ENCODE results near the gene ROPN1.
"Not testable (repeated sequence)": the region's sequence is repeated elsewhere in the genome, so short reads cannot be mapped to it uniquely, and the experiment has no call there.

ROPN1 gene

DNA sequence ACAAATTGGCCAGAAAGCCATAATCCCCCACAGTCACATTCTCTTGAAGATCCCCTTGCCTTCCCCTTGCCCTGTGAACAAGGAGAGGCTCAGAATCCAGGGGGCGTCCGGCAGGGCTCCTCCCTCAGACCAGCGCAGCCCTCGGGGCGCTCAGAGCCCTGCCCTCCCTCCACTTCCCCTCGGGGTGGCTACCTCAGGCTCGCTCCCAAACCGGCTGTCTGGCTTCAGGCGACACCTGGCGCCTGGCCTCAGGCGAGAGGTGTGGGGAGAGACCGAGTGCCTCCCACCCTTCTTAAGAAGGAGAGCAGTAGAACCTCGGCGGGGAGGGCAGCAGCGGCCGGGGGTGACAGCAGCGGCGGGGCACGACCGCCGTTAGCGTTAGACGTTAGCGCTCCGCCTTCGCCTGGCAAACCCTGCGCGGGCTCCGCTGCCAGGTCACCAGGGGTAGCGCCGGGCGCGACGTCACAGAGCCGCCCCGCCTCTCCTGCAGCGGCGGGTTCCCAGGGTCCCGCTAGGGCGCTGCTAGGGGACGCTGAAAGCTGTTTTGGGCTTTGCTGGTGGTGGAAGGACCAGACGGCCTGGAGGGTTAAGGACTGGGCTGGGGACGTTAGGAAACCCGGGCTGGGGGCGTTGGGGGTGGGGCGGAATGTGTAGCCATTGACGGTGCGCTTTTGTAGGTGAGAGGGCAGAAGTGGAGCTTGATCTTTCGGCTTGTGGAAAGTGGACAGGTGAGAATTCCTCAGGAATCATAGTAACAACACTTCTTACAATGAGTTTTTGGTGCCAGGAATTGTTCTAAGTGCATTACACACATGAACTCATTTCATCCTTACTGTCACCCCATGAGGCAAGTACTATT lies at the start of gene ROPN1:
TSS of gene ROPN1 (minus strand) at position 395 of the 859 bp plus-strand sequence. CDS start 11,643 bp downstream, outside the sequence.
- not testable (repeated sequence) for DNase-seq

DNA sequence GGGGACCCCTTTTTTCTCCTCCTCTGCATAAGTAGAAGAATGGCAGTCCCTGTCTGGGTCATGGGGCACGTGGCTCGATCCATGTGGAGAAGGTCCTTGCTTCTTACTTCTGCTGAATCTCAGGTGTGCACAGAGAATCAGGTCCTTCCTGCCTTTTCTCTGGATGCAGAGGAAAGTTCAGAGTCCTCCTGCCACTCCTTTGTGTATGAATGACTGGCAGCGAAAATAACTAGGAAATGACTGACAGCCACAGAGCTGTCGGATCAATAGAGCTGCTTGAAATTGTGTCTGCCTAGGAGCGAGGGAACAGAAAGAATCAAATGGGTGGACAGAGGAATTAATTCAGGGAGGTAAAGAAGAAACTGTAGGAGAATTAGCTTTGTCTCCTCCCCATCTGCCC lies 49.6 kb upstream of the ROPN1 start:
- DNase-seq = no peak

DNA sequence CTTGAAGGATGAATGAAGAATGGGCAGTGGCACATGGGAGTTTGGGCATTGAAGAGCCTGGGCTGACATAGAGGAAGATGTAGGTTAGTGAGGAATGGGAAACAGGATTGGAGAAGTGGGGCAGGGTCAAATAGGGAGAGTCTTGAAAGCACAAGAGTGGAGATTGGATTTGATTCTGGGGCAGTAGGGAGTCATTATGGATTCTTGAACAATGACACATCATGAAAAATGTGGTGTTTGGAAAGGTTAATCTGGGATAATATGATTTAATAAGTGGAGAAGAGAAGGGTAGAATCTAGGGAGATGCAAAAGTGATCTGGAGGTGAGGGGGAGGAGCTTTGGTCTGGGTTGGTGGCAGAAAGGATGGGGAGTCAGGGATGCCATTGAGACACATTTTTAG lies 45.4 kb upstream of the ROPN1 start:
- no peak for DNase-seq

DNA sequence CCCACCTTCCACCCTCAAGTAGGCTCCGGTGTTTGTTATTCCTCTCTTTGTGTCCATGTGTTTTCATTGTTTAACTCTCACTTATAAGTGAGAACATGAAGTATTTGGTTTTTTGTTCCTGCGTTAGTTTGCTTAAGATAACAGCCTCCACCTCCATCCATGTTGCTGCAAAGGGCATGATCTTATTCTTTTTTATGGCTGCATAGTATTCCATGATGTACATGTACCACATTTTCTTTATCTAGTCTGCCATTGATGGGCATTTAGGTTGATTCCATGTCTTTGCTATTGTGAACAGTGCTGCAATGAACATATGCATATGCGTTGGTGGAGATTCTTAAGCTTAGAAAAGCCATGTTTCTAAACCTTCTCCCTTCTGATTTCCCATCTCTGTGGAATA lies 44.3 kb upstream of the ROPN1 start:
- not testable (repeated sequence) for DNase-seq

DNA sequence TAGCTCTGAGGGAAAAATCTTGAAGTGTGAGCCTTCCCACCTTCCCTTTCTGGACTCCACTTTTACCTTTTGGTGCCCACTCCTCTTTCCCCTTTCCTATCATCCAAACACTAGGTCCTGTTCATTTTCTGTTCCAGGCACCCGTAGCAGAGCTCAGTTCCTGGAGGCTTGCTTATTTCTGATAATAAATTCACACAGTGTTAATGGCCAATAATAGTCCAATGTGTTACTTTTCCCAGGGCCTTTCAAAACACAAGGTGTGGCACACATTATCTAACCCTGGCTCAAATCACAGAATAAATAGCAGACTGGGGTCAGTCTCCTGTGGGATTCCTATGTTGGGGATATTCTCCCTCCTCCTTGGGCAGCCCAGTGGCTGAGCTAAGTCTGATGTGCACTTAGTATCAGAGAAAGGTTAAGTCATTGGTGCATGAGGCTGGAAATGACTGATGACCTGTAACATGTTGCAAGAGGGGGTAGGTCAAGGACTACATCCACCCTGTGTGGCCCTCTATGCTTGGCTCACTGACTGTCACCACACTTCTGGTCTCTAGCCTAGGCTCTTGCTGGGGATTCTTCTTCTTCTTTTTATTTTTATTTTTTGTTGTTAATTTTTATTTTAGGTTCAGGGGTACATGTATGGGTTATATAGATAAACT lies 43.7 kb upstream of the ROPN1 start:
- DNase-seq = no peak

DNA sequence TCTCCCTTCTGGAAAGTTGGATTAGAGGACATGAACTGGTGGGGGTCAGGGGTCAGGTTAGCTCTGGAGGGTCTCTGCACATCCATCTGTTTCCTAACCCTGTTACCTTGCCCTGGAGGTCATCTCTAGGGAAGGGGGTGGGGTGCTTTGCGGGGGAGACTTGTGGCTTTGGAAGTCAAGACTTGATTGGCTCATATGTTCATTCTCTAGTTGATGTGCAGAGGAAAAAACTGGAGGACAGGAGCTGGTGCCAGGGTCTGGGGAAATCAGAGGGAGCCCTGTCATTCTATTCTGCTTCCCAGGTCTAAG lies 42.9 kb upstream of the ROPN1 start:
- no peak for DNase-seq

DNA sequence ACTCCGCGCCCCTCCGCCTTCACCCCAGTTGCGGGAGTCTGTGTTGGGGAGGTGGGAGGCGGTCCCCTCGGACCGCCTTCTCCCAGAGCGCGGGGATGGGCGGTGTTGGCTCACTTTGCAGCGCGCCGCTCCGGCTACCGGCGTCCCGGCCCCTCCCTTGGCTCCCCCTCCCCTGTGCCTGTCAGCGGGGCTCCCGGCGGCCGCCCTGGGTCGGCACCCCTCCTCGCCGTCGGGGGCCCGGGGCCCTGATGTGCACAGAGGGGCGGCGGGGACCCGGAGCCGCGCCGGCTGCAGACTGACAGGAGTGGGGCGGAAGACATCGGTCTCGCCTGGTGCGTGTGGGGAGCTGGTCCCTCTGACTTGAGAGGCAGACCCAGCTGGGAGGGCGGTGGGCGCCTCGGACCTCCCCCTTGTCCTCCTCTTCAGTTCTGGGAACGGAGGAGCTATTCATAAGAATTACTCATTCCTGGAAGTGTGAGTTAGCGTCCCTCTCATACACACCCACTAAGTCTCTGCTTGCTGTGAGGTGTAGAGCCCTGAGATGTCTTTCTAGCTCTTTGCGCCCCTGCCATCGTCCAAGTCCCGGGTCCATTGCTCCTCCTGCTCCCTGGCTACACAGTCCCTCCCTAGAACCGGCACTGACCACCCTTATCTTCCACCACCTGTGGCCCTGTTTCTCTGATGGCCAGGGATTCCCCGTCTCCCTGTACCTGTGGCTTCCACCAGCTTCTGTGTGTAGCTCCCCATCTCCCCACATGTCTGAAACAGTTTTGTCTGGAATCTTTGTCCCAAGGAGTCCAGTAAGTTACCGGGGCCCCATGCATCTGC lies 42.3 kb upstream of the ROPN1 start:
- peak; percentile 4 for DNase-seq

DNA sequence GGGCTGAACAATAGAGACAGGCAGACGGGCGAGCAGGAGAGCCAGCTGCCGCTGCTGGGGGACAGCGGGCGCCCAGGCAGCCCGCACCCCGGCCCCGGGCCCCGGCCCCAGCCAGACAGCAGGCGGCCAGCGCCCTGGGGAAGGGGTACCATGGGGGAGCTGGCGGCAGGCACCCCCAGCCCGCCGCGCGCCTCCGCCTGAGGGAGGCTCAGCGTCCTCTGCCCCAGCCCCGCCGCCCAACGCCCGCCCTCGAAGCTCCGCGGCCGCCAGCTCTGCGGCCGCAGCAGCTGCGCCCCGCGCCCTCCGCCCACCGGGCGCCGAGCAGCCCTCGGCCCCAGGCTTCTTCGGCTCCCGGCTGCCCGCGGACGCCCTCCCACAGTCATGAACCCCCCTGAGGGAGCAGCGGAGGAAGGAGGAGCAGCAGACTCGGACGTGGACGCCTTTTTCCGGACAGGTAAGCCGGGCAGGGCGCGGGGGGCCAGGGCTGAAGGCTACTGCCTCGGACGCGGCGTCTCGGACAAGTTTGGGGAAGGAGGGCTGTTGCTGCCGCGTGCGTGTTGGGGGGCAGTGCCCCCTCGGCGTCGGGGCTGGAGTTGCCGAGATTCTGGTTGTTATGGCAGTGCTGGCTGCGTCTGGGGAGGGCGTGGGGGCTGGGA lies 41.6 kb upstream of the ROPN1 start, which contains the start of gene KALRN:
TSS of gene KALRN (plus strand) at position 10 of the 656 bp plus-strand sequence.
- no peak for DNase-seq

DNA sequence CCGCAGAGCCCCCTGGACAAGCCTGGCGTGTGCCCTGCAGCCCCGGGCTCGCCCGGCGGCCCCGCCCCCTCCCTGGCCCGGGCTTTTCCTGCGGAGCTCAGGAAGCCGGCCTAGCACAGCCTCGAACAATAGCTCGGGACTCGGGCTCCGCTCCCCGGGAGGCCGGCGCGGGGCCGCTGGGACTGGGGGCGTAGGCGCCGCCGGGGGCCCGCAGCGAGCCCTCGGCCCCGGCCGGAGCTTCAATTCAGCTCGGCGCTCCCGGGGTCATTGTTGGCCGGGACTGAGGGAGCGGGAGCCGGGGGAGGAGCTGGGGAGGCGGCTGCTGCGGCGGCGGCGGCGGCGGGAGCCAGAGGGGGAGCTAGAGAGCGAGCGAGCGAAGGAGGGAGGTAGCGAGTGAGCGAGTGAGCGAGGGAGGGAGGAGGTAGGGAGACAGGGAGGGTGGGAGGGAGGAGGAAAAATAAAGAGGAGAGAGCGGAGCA lies 41.0 kb upstream of the ROPN1 start:
- DNase-seq = peak; percentile 63

DNA sequence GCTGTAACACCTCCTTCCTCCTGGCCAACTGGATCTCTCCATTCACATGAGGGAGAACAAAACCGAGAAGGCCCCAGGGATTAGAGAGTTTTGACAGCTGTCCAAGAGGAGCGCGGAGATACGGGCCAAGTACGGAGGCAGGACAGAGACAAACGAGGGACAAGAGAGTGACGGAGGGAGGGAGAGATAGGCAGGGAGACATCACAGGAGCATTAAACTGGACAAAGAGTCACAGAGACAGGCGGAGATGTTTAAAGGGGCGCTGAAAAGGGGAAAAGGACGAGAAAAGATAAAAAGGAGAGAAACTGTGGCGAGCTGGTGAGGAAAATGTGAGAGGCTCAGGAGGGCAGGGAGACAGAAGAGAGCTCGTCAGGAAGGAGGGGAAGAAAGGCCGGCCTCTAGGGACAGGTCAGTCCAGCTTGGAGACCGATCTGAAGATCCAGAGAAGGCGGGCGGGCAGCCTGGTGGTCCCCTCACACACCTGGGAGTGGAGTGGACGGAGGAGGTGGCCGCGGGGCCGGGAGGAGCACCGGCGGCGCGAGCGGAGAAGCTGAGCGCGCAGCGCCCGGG lies 40.5 kb upstream of the ROPN1 start:
- DNase-seq = no peak

DNA sequence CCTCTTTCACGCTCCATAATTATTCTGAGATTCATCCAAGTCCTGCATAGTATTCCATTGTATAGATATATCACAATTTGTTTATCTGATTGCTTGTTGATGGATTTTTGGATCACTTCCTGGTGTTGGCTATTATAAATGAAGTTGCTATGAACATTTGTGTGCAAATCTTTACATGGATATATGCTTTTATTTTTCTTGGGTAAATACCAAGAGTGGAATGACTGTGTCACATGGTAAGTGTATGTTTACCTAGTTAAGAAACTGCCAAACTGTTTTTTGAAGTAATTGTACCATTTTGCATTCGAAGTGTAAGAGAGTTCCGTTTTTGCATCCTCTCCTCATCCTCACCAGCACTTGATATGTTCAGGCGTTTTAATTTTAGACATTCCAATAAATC lies 34.6 kb upstream of the ROPN1 start:
- no peak for DNase-seq

DNA sequence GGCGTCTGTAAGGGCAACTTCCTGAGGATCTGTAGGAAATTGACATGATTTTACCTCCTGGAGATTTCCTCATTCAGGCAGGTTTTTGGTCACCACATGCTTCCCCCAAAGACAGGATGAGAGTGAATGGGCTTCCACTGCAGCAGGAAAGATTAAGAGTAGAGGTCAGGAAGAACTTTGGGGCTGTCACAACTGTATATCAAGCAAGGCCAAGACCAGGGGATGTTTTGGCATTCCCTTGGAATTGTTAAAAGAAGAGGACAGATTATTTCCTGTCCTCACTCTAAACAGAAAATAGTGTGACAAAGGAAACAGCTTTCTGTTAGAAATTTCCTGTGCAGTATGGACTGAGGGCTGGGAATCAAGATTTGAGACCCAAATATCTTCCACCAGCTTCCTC lies 31.6 kb upstream of the ROPN1 start:
- DNase-seq = not testable (repeated sequence)

DNA sequence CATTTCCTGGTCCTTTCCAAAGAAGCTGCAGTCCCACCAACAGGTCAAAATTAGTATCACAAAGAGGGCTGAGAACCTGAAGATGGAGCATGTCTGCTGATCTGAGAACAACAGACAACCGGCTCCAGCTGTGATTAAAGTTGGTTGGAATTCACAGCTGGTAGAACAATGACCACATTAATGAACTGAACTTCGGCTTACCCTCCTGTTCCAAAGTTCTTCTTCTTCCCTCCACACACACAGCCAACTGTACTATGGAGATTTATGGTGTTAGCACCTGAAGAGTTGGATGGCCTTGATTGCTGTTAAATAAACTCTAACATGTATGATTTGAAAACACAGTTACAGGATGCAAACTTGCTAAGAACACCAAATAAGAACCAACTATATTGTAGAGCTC lies 27.4 kb upstream of the ROPN1 start:
- DNase-seq = no peak

DNA sequence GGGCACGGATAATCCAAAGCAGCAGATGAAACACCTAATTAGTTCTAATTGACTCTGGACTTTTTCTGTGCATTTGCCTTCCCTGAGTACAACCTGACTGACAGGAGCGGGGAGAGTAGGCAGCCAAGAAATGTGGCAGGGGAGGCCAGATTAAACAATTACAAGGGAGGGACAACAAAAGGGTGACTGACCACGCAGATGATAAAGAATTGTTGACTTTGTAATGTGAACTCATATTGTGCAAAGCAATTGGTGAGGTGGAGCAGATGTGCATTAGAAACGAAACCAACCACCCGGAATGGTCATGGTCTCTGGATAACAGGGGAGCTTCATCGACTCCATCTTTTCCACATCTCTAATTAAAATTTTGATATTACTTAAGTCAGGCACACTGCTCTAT lies 25.6 kb upstream of the ROPN1 start:
- not testable (repeated sequence) for DNase-seq

DNA sequence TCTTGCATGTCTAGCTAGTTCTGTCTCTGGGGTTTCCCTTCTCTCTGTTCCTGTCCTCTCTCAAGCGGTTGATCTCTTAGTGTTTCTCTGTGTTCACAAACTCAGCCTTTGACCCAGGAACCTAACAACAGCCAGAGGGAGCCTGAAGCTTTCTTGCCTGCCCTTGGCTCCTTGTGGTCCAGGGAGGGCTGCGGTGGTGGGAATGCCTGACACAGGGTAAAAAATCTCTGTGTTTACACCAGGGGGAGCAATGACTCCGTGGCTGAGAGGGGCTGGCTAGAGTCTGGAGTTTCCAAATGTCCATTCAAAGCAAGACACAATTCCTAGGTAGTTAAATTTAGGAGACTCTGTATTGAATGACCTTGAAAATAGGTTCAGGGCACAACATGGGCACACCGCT lies 24.6 kb upstream of the ROPN1 start:
- not testable (repeated sequence) for DNase-seq

DNA sequence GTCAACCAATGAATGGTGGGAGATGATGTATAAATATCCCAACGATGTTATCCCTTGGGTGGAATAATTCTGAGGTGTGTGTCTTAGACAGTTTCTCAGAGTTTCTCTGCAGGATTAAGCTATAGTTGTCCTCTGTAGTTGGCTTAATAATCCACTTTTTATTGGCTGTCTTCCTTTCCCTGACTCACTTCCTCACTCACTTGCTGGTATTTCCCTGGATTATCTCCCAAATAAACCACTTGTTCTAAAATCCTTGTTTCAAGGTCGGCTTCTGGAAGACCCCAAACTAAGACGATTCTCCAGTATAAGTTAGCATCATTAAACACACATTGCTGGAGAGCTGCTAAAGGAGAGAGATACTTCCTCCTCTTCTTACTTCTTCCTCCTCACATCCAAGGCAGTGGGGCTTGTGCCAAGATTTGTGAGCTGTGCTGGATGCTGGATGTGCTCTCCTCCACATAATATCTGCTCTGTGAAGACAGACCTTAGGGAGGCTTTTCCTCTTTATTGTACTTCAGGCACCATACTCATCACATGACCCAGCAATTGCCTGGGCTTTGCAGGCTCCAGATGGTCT lies 22.5 kb upstream of the ROPN1 start:
- DNase-seq = no peak

DNA sequence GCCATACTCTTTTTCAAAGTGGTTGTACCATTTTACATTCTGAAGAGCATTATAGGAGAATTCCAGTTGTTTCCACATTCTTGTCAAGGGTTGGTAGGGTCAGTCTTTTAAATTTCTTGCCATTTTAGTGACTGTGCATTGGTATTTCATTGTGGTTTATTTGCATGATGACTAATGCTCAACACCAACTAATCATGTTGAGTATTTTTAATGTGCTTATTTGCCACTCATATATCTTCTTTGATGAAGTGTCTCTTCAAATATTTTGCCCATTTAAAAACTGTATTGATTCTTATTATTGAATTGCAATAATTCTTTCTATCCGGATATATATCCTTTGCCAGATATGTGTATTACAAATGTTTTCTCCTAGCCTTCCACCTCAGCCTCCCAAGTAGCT lies 16.4 kb upstream of the ROPN1 start:
- not testable (repeated sequence) for DNase-seq

DNA sequence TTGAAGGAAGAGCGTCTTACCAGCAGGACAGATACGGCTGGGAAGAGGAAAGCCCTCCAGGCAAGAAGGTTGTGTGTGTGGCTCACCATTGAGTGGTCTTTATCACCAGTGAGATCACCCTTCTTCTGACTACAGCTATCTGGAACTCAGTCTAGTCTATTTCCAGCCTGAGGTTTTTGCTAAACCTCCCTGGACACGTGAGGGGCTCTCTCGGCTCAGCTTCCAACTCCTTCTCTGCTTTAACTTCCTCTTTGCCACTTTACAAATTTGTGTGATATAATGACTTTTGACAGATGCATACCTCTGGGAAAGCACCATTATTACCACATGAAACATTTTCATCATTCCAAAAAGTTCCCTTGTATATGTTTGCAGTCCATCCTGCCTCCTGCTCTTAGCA lies 15.3 kb upstream of the ROPN1 start:
- DNase-seq = no peak

DNA sequence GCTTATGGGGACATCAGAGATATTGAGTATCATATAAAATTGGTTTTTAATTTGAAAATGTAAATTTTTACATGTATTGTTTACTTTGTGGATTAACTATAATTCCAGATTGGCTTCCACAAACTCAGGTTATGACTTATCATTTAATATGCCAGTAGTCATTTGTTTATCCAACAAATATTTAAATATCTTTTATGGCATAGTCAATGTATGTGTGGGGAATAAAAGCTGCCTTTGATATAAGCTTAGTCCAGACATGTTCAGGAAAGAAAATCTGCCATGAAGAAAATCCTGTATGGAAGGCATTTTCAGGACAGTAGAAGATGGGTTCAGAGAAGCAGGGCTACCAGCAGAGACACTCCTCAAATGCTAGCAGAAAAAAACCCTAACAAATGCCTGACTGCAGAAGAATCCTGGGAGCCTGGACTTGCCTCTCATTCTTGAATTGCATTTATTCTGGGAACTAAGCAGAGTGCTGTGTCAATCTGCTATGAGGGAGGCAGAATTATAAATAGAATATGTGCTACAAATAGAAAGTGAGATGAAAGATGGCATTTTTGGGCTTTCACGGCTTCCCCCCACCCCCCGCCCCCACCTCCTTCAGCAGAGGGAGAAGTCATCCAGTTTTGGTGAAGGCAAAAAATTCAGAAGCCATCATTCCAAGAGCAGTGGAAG lies 10.6 kb upstream of the ROPN1 start:
- not testable (repeated sequence) for DNase-seq

DNA sequence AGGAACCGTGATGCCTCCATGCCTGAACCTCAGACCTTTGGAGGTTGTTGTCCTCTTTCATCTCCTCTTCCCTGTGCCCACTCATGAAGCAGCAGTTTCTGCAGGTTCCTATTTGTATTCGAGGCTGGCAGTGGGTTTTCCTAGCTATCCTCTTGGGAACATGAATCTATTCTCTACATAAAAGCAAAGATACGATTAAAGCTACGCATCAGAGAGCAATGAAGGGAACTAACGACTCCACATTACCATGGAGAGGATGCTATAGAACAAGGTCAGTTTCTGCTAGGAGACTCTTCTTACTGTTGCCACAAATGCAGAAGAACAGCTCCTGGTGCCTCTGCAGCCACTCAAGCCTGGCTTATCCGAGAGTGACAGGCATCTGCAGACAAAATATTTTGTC lies 9.4 kb upstream of the ROPN1 start:
- not testable (repeated sequence) for DNase-seq

DNA sequence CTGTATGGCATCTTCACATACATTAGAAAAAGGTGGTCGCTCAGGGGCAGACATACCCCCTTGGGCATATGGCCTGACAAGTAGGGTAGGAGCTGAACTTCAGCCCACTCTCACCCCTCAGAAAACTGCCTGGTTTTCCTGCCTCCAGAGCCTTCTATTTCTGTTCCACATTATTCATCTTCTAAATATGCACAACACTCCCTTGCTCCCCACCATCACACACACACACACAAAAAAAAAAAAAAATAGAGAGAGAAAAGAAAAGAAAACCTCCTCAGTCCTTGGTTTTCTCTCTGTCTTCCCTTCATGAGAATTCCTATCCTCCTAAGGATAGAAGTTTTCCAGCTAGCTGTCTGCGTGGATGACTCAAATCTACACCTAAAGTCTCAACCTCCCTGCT lies 5.6 kb upstream of the ROPN1 start:
- no peak for DNase-seq

DNA sequence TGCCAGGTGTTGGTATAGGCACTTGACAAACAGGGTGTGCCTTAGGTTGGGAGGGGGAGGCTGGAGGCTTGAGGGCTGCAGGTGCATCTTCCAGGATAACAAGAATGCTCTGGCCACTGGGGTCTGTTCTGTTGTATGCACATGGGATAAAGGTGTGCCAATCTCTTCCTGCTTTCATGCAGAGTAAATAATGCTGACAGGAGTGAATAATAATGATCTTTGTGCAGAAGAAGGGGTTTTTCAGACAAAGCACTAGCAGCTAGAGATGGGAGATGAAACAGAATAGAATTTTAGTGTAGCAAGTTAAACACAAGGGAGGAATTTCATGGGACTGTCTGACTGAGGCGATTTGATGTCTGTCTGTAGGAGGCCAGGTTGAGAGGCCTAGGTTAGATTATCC lies 1.9 kb upstream of the ROPN1 start:
- DNase-seq = no peak

Data from stimulated activated CD4-positive, alpha-beta T cell treated with anti-CD3 and anti-CD28 coated beads, Interleukin-1b, Interleukin-23, amount 100 ng/mL, for 48 hours (primary cell).